Memory B cell (primary cell): ENCODE results near the gene ANKRD6.
A peak's percentile ranks its signal among the peaks of the same experiment; 100 is the strongest.

Source experiments
- ATAC-seq: fragments of 150-1000 bp; cut with Tn5 transposase; 2 replicates; pipeline ENCODE4 v1.10.0; 2021; ENCODE audit warnings: low read depth, mild to moderate bottlenecking, moderate library complexity
- DNase-seq, 2 donors: peaks; one replicate each; pipeline ENCODE4 v3.0.0; 2022; ENCODE audit warnings: low spot score in 2 of 2
- H3K27ac Mint-ChIP-seq: one replicate; pipeline ENCODE4 v1.8.0; 2022; ENCODE audit warnings: mild to moderate bottlenecking, moderate library complexity, mixed read lengths
- H3K27me3 Mint-ChIP-seq: one replicate; pipeline ENCODE4 v1.8.0; 2022; ENCODE audit warnings: mixed read lengths
- H3K36me3 Mint-ChIP-seq: one replicate; pipeline ENCODE4 v1.8.0; 2022; ENCODE audit warnings: mild to moderate bottlenecking, mixed read lengths
- H3K4me1 Mint-ChIP-seq: one replicate; pipeline ENCODE4 v1.8.0; 2022; ENCODE audit warnings: mixed read lengths
- H3K4me3 Mint-ChIP-seq: one replicate; pipeline ENCODE4 v1.8.0; 2022; ENCODE audit warnings: mild to moderate bottlenecking, moderate library complexity, mixed read lengths
- H3K9me3 Mint-ChIP-seq: one replicate; pipeline ENCODE4 v1.8.0; 2022; ENCODE audit warnings: mixed read lengths

The ANKRD6 gene

DNA sequence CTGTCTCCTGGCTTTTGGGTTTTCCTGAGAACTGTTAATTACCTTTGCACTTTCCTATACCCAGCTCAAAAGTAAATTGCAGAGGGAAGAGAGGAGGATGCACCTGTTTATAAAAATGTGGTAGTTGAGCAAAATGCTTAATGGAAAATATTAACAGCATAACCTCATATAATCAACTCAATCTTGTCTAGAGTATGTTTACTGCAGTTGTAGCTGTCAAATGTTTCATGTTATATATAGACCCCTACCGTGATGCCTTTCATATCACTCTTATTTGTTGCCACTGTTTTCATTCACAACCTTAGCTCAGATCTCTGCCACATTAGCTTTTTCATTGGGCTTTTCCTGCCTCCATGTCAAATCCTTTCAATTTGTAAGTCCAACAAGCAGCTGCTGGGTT, 36.0 kb downstream of the ANKRD6 start:
- ATAC-seq (no peak), DNase-seq (no peak)
- Mint-ChIP-seq H3K4me3 (no peak overlapping the region), H3K27me3 (no peaks in the 10 kb centered on the region), H3K36me3 (peaks cover 1% of the 10 kb centered on the region), H3K4me1 (peaks cover 2% of the 10 kb centered on the region), H3K27ac (no peak overlapping the region), H3K9me3 (no peaks in the 10 kb centered on the region)

GRCh38 chr6:89471287-89471867, 38.4 kb downstream of the ANKRD6 start:
- ATAC-seq: no peak
- Mint-ChIP-seq H3K4me1 (peaks cover 13% of the 10 kb centered on the region), H3K36me3 (peaks cover 1% of the 10 kb centered on the region), H3K9me3 (no peaks in the 10 kb centered on the region), H3K27me3 (no peaks in the 10 kb centered on the region), H3K4me3 (no peak overlapping the region), H3K27ac (no peak overlapping the region)
- DNase-seq: no peak

- no peak overlapping the region for H3K27ac Mint-ChIP-seq
- H3K27me3 Mint-ChIP-seq: no peaks in the 10 kb centered on the region
- H3K4me3 Mint-ChIP-seq: no peak overlapping the region
- peaks cover 1% of the 10 kb centered on the region for H3K36me3 Mint-ChIP-seq
- peaks cover 14% of the 10 kb centered on the region for H3K4me1 Mint-ChIP-seq
- no peak for DNase-seq
- no peak for ATAC-seq
- no peaks in the 10 kb centered on the region for H3K9me3 Mint-ChIP-seq
These were observed 42.1 kb downstream of the ANKRD6 start for GRCh38 chr6:89475101-89475500.

DNA sequence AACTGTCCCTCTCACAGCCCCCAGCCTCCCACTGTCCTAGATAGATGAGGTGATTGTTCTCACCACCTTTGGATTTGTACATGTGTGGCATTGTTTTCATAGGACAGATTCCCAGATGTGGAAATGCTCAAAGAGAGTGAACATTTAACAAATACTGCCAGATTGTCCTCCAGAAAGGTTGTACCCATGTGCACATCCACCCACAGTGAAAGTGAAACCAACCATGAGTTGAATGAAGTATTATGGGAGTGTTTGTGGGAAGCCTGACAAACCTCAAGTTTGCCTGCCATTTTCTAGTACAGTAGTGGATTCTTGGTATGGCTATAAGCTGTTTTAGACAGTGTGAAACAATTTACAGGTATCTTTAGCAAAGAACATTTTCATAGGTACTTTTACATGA, 42.7 kb downstream of the ANKRD6 start:
- no peak overlapping the region for H3K27ac Mint-ChIP-seq
- H3K4me1 Mint-ChIP-seq: peaks cover 16% of the 10 kb centered on the region
- ATAC-seq (peak; percentile 29), DNase-seq (no peak)
- peaks cover 1% of the 10 kb centered on the region for H3K36me3 Mint-ChIP-seq
- no peaks in the 10 kb centered on the region for H3K27me3 Mint-ChIP-seq
- H3K9me3 Mint-ChIP-seq: no peaks in the 10 kb centered on the region
- H3K4me3 Mint-ChIP-seq: peak overlapping the region; percentile 44

DNA sequence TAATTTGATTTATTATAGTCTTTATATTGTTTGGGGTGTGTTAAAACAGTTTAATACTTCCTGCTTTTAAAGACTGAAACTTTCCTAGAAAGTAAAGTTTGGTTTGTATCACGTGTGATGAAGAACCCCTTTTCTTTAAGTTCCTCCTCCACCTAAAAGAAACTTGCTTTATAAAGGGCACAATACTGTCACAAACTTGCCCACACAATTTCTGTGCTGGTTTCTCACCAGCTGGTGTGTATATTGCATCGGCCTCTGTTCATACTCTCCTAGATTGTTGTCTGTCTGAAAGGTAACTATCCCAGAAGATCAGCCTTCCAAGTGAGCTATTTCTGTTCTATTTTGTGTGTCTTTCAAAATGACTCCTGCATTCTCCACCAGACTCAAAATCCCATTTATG, 46.9 kb downstream of the ANKRD6 start:
- DNase-seq (no peak), ATAC-seq (no peak)
- H3K27ac Mint-ChIP-seq: no peak overlapping the region
- peaks cover 9% of the 10 kb centered on the region for H3K4me1 Mint-ChIP-seq
- no peaks in the 10 kb centered on the region for H3K27me3 Mint-ChIP-seq
- no peaks in the 10 kb centered on the region for H3K36me3 Mint-ChIP-seq
- no peak overlapping the region for H3K4me3 Mint-ChIP-seq
- no peaks in the 10 kb centered on the region for H3K9me3 Mint-ChIP-seq

DNA sequence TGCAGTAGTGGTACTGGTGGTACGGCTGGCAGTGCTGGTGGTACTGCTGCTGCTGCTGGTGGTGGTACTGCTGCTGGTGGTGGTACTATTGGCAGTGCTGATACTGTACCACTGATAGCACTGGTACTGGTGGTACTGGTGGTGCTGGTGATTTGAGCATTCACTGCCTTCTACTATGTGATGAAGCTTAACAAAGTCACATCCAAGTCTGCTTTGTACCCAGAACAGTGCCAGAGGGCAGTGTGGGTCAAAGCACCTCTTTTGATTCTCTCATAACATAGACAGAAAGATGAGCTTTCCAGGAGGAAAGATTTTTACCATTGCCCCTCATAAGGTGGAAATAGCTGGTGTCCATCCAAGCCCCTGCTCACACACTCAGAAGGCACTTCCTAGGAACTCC, 48.7 kb downstream of the ANKRD6 start:
- no peaks in the 10 kb centered on the region for H3K36me3 Mint-ChIP-seq
- H3K27me3 Mint-ChIP-seq: no peaks in the 10 kb centered on the region
- H3K4me3 Mint-ChIP-seq: no peak overlapping the region
- peaks cover 3% of the 10 kb centered on the region for H3K4me1 Mint-ChIP-seq
- no peaks in the 10 kb centered on the region for H3K9me3 Mint-ChIP-seq
- DNase-seq (no peak), ATAC-seq (no peak)
- H3K27ac Mint-ChIP-seq: no peak overlapping the region

- Mint-ChIP-seq H3K9me3 (no peaks in the 10 kb centered on the region), H3K36me3 (no peaks in the 10 kb centered on the region), H3K4me1 (peaks cover 3% of the 10 kb centered on the region), H3K27ac (no peak overlapping the region), H3K27me3 (no peaks in the 10 kb centered on the region), H3K4me3 (no peak overlapping the region)
- no peak for ATAC-seq
- DNase-seq: no peak
These were observed 49.2 kb downstream of the ANKRD6 start for GRCh38 chr6:89482126-89482525.

GRCh38 chr6:89483111-89483720, 50.3 kb downstream of the ANKRD6 start:
- H3K9me3 Mint-ChIP-seq: no peaks in the 10 kb centered on the region
- H3K27me3 Mint-ChIP-seq: no peaks in the 10 kb centered on the region
- ATAC-seq (no peak), DNase-seq (no peak)
- H3K4me3 Mint-ChIP-seq: no peak overlapping the region
- no peak overlapping the region for H3K27ac Mint-ChIP-seq
- peaks cover 3% of the 10 kb centered on the region for H3K4me1 Mint-ChIP-seq
- H3K36me3 Mint-ChIP-seq: no peaks in the 10 kb centered on the region

GRCh38 chr6:89485320-89485719, 52.4 kb downstream of the ANKRD6 start:
- no peak overlapping the region for H3K4me3 Mint-ChIP-seq
- H3K27me3 Mint-ChIP-seq: no peaks in the 10 kb centered on the region
- H3K9me3 Mint-ChIP-seq: no peaks in the 10 kb centered on the region
- ATAC-seq (no peak), DNase-seq (no peak)
- H3K27ac Mint-ChIP-seq: no peak overlapping the region
- H3K4me1 Mint-ChIP-seq: no peaks in the 10 kb centered on the region
- peaks cover 1% of the 10 kb centered on the region for H3K36me3 Mint-ChIP-seq

DNA sequence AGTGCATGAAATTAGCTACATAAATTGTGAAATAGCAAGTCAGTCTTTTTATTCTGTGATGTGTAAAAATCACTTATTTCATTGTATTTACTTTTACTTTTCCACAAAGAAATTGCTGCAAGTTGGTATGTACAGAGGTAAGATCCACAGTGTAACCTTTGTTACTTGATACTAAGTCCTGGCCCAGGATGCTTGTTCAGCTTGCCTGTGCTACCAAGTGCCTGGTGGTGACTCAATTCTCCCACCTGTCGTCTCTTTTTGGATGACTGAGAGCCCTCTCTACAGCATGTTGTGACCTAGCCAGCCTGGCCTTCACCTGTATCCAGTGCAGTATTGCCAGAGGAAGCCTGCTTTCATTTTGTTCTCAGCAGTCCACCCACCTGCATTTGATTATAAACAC, 54.9 kb downstream of the ANKRD6 start:
- H3K4me1 Mint-ChIP-seq: no peaks in the 10 kb centered on the region
- DNase-seq: no peak
- H3K36me3 Mint-ChIP-seq: peaks cover 1% of the 10 kb centered on the region
- no peak overlapping the region for H3K27ac Mint-ChIP-seq
- no peak for ATAC-seq
- H3K4me3 Mint-ChIP-seq: no peak overlapping the region
- no peaks in the 10 kb centered on the region for H3K9me3 Mint-ChIP-seq
- no peaks in the 10 kb centered on the region for H3K27me3 Mint-ChIP-seq

DNA sequence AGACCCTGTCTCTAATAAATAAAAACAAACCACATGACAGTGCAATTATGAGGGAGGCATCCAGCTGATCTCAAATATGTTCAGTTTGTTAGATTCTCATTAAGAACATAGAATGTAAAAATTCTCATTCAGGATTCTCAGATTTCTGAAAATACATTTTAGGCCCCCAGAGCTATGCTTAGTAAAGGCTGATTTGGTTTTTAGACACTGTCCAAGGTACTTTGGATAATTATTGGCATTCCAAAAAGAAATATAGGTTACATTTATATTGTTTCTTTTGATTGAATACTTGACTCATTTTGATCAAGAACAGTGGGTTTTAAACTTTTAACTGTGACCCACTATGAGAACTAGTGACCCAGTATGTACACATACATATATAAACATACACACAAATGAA, 55.5 kb downstream of the ANKRD6 start:
- H3K4me1 Mint-ChIP-seq: no peaks in the 10 kb centered on the region
- ATAC-seq (no peak), DNase-seq (no peak)
- peaks cover 1% of the 10 kb centered on the region for H3K36me3 Mint-ChIP-seq
- H3K27me3 Mint-ChIP-seq: no peaks in the 10 kb centered on the region
- H3K9me3 Mint-ChIP-seq: no peaks in the 10 kb centered on the region
- no peak overlapping the region for H3K27ac Mint-ChIP-seq
- H3K4me3 Mint-ChIP-seq: no peak overlapping the region

GRCh38 chr6:89489078-89489477, 56.1 kb downstream of the ANKRD6 start:
- peaks cover 2% of the 10 kb centered on the region for H3K4me1 Mint-ChIP-seq
- peaks cover 1% of the 10 kb centered on the region for H3K36me3 Mint-ChIP-seq
- no peaks in the 10 kb centered on the region for H3K9me3 Mint-ChIP-seq
- no peaks in the 10 kb centered on the region for H3K27me3 Mint-ChIP-seq
- DNase-seq: no peak
- no peak for ATAC-seq
- H3K4me3 Mint-ChIP-seq: no peak overlapping the region
- H3K27ac Mint-ChIP-seq: no peak overlapping the region

- peaks cover 4% of the 10 kb centered on the region for H3K4me1 Mint-ChIP-seq
- no peak overlapping the region for H3K27ac Mint-ChIP-seq
- ATAC-seq (no peak), DNase-seq (no peak)
- H3K27me3 Mint-ChIP-seq: no peaks in the 10 kb centered on the region
- H3K4me3 Mint-ChIP-seq: no peak overlapping the region
- peaks cover 1% of the 10 kb centered on the region for H3K36me3 Mint-ChIP-seq
- no peaks in the 10 kb centered on the region for H3K9me3 Mint-ChIP-seq
These were observed 59.2 kb downstream of the ANKRD6 start for GRCh38 chr6:89492025-89492640.

DNA sequence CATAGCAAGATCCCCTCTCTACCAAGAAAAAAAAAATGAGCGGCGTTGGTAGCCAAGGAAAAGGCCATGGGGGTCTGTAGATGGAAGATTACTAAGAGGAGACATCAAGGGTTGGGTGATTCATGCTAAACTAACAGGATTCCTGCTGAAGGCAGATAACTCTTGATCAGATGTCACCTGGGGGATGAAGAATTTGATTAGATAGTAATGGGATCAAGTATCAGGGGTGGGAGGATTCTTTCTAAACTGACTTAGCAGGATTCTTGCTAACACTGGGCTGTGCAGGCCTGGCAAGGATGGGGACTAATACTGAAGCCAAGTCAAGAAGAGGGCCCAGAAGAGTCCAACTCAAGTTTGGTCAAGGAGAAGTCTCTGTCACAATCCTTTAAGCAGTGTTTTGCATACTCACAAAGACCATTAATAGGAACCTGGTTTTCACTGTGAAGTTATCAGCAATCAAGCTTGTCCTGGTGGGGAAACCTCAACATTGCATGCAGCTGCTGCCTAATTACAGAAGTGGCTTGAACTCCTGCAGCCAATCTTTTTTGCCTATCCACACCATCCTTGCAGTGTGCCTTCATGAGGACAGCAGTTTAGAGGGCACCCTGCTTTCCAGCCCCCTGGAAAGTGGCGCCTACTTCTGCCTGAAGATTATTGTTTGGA, 61.3 kb downstream of the ANKRD6 start:
- DNase-seq (no peak), ATAC-seq (peak; percentile 39)
- Mint-ChIP-seq H3K27me3 (no peaks in the 10 kb centered on the region), H3K9me3 (no peaks in the 10 kb centered on the region), H3K4me3 (no peak overlapping the region), H3K27ac (no peak overlapping the region), H3K36me3 (peaks cover 4% of the 10 kb centered on the region), H3K4me1 (peaks cover 4% of the 10 kb centered on the region)
